CD4-positive, alpha-beta memory T cell (primary cell): ENCODE results near the gene GRM5. TPM values are rescaled to one million over a fixed set of nuclear protein-coding genes. Genes with fewer than 3 reads are reported as not detected.

ENCODE experiments used
- CTCF ChIA-PET: fragments of 350-600 bp; sonication (Branson Sonifier 250); formaldehyde crosslinking; loops from one replicate; lab custom pipeline; 2021; ENCODE audit warnings: inconsistent platforms; ENCODE audit not compliant: partially characterized antibody; lab: Charles Lee
- POLR2A ChIA-PET: fragments of 350-600 bp; sonication (Branson Sonifier 250); formaldehyde crosslinking; loops from one replicate; lab custom pipeline; 2021; ENCODE audit not compliant: partially characterized antibody; lab: Charles Lee
- DNase-seq, 5 donors: peaks; one replicate each; pipeline versions ENCODE4 v3.0.0 to v3.0.0-alpha.2; 2020 to 2022; ENCODE audit warnings: mixed read lengths in 1 of 5
- H3K27ac ChIP-seq: one replicate; pipeline ENCODE4 v1.7.0; 2013; ENCODE audit warnings: low read depth, low read length
- H3K27me3 ChIP-seq: 2 replicates; pipeline ENCODE4 v1.7.0; 2013; ENCODE audit warnings: mild to moderate bottlenecking, low read length, moderate library complexity; ENCODE audit not compliant: insufficient read depth
- H3K36me3 ChIP-seq: 2 replicates; pipeline ENCODE4 v1.7.0; 2013; ENCODE audit warnings: mild to moderate bottlenecking, low read length, moderate library complexity; ENCODE audit not compliant: insufficient read depth
- H3K4me1 ChIP-seq: 2 replicates; pipeline ENCODE4 v1.7.0; 2013; ENCODE audit warnings: mild to moderate bottlenecking, low read length, moderate library complexity; ENCODE audit not compliant: insufficient read depth
- H3K4me3 ChIP-seq, 2 donors: one replicate each; pipeline ENCODE4 v1.7.0; 2013; ENCODE audit warnings: low read length in 2 of 2, mild to moderate bottlenecking in 1 of 2
- H3K9me3 ChIP-seq, 2 donors: one replicate each; pipeline ENCODE4 v1.7.0; 2013; ENCODE audit warnings: low read length in 2 of 2, control low read depth in 1 of 2; ENCODE audit not compliant: control insufficient read depth in 1 of 2
- H3K27ac Mint-ChIP-seq, 7 donors: one replicate each; pipeline ENCODE4 v1.8.0; 2020 to 2021; ENCODE audit warnings: mixed read lengths in 7 of 7, mild to moderate bottlenecking in 6 of 7, inconsistent platforms in 3 of 7, moderate library complexity in 3 of 7
- H3K27me3 Mint-ChIP-seq, 2 donors: one replicate each; pipeline ENCODE4 v1.8.0; 2020 to 2021; ENCODE audit warnings: mixed read lengths in 2 of 2
- H3K36me3 Mint-ChIP-seq, 2 donors: one replicate each; pipeline ENCODE4 v1.8.0; 2020 to 2021; ENCODE audit warnings: mixed read lengths in 2 of 2, inconsistent platforms in 1 of 2, mild to moderate bottlenecking in 1 of 2
- H3K4me1 Mint-ChIP-seq, 4 donors: one replicate each; pipeline ENCODE4 v1.8.0; 2020 to 2021; ENCODE audit warnings: mixed read lengths in 4 of 4, mild to moderate bottlenecking in 1 of 4
- H3K4me3 Mint-ChIP-seq, 8 donors: one replicate each; pipeline ENCODE4 v1.8.0; 2020 to 2021; ENCODE audit warnings: mixed read lengths in 8 of 8, mild to moderate bottlenecking in 7 of 8, moderate library complexity in 6 of 8, inconsistent platforms in 3 of 8
- H3K9me3 Mint-ChIP-seq, 8 donors: one replicate each; pipeline ENCODE4 v1.8.0; 2020 to 2021; ENCODE audit warnings: mixed read lengths in 8 of 8, mild to moderate bottlenecking in 5 of 8, inconsistent platforms in 3 of 8, moderate library complexity in 1 of 8
- intact Hi-C: fragments of 100-400 bp; cut with micrococcal nuclease; formaldehyde crosslinking; loops from one replicate; pipeline ENCODE4 v1.15.1; 2023
- polyA plus RNA-seq, 2 donors: library from polyadenylated mRNA; unstranded; fragments of 300-500 nt; fragmentation: Illumina TruSeq; gene quantifications; one replicate each; pipeline ENCODE4 v1.2.3, GENCODE V29; 2021
- total RNA-seq, 2 experiments: library from RNA; stranded (reverse); gene quantifications; one replicate each; pipeline ENCODE4 v1.2.3, GENCODE V29; 2021

Gene GRM5
- total and polyA plus RNA-seq, 4 experiments from 2014 or later: not detected

GRCh38 chr11:88508759-88509581 is 556.8 kb downstream of the GRM5 start:
- intact Hi-C loops: no loop called here
- H3K9me3 Mint-ChIP-seq: no peaks in the 10 kb centered on the region
- no peak overlapping the region for H3K27ac Mint-ChIP-seq
- H3K4me1 Mint-ChIP-seq: peaks cover 7 to 16% (median 12%) of the 10 kb centered on the region in 4 donors
- Histone ChIP-seq H3K4me3 (peak overlapping the region in 1 of 2 donors; percentile 26), H3K27me3 (peaks cover 32% of the 10 kb centered on the region), H3K9me3 (no peaks in the 10 kb centered on the region), H3K27ac (no peak overlapping the region), H3K36me3 (no peaks in the 10 kb centered on the region), H3K4me1 (peaks cover 12% of the 10 kb centered on the region)
- ChIA-PET POLR2A (no interaction called here), CTCF (no interaction called here)
- peaks cover 36 to 40% of the 10 kb centered on the region in 2 donors for H3K27me3 Mint-ChIP-seq
- peak in 2 of 5 donors; percentile 7 to 13 for DNase-seq
- H3K36me3 Mint-ChIP-seq: no peaks in the 10 kb centered on the region
- H3K4me3 Mint-ChIP-seq: peak overlapping the region; percentile 73 to 82 (median 78)

GRCh38 chr11:88508418-88508758 is 557.4 kb downstream of the GRM5 start:
- intact Hi-C loops: no loop called here
- Histone ChIP-seq H3K4me1 (peaks cover 12% of the 10 kb centered on the region), H3K4me3 (no peak overlapping the region), H3K27ac (no peak overlapping the region), H3K27me3 (peaks cover 32% of the 10 kb centered on the region), H3K36me3 (no peaks in the 10 kb centered on the region), H3K9me3 (no peaks in the 10 kb centered on the region)
- DNase-seq: no peak
- H3K4me1 Mint-ChIP-seq: peaks cover 7 to 16% (median 12%) of the 10 kb centered on the region in 4 donors
- H3K27me3 Mint-ChIP-seq: peaks cover 36 to 40% of the 10 kb centered on the region in 2 donors
- H3K9me3 Mint-ChIP-seq: no peaks in the 10 kb centered on the region
- CTCF ChIA-PET: no interaction called here
- POLR2A ChIA-PET: no interaction called here
- H3K4me3 Mint-ChIP-seq: peak overlapping the region; percentile 44 to 81 (median 74)
- no peak overlapping the region for H3K27ac Mint-ChIP-seq
- no peaks in the 10 kb centered on the region for H3K36me3 Mint-ChIP-seq

GRCh38 chr11:88507771-88508417 is 557.9 kb downstream of the GRM5 start:
- H3K27ac Mint-ChIP-seq: no peak overlapping the region
- intact Hi-C loops: no loop called here
- H3K9me3 Mint-ChIP-seq: no peaks in the 10 kb centered on the region
- ChIA-PET CTCF (no interaction called here), POLR2A (no interaction called here)
- Histone ChIP-seq H3K9me3 (no peaks in the 10 kb centered on the region), H3K4me3 (no peak overlapping the region), H3K36me3 (no peaks in the 10 kb centered on the region), H3K27ac (no peak overlapping the region), H3K27me3 (peaks cover 32% of the 10 kb centered on the region), H3K4me1 (peaks cover 12% of the 10 kb centered on the region)
- H3K4me3 Mint-ChIP-seq: peak overlapping the region in 7 of 8 donors; percentile 44 to 81 (median 75)
- peaks cover 7 to 16% (median 12%) of the 10 kb centered on the region in 4 donors for H3K4me1 Mint-ChIP-seq
- DNase-seq: no peak
- H3K27me3 Mint-ChIP-seq: peaks cover 35 to 38% of the 10 kb centered on the region in 2 donors
- no peaks in the 10 kb centered on the region for H3K36me3 Mint-ChIP-seq

GRCh38 chr11:88501541-88501940 is 564.2 kb downstream of the GRM5 start:
- CTCF ChIA-PET: interaction anchor here (1.2 kb wide), 1 partner anchor 50 kb away, joined by 3 read pairs; no protein-coding TSS in a partner anchor
- H3K4me3 Mint-ChIP-seq: no peak overlapping the region
- H3K27ac ChIP-seq: no peak overlapping the region
- H3K36me3 ChIP-seq: no peaks in the 10 kb centered on the region
- no peak for DNase-seq
- H3K27me3 ChIP-seq: no peaks in the 10 kb centered on the region
- H3K27ac Mint-ChIP-seq: no peak overlapping the region
- H3K9me3 ChIP-seq: no peaks in the 10 kb centered on the region
- H3K9me3 Mint-ChIP-seq: no peaks in the 10 kb centered on the region
- intact Hi-C loops: no loop called here
- H3K36me3 Mint-ChIP-seq: no peaks in the 10 kb centered on the region
- no peak overlapping the region for H3K4me3 ChIP-seq
- H3K27me3 Mint-ChIP-seq: peaks cover 3 to 8% of the 10 kb centered on the region in 2 donors
- POLR2A ChIA-PET: no interaction called here
- no peaks in the 10 kb centered on the region for H3K4me1 Mint-ChIP-seq
- no peaks in the 10 kb centered on the region for H3K4me1 ChIP-seq

GRCh38 chr11:88495836-88496235 is 569.9 kb downstream of the GRM5 start:
- H3K27me3 ChIP-seq: no peaks in the 10 kb centered on the region
- H3K27ac ChIP-seq: no peak overlapping the region
- no peak for DNase-seq
- Mint-ChIP-seq H3K36me3 (no peaks in the 10 kb centered on the region), H3K4me3 (no peak overlapping the region), H3K27ac (no peak overlapping the region), H3K4me1 (no peaks in the 10 kb centered on the region), H3K27me3 (no peaks in the 10 kb centered on the region), H3K9me3 (peaks cover 0 to 2% (median 0%) of the 10 kb centered on the region in 8 donors)
- ChIA-PET POLR2A (no interaction called here), CTCF (interaction anchor here (2.3 kb wide), 1 partner anchor 10 kb away, joined by 10 read pairs; no protein-coding TSS in a partner anchor)
- no peaks in the 10 kb centered on the region for H3K9me3 ChIP-seq
- no peaks in the 10 kb centered on the region for H3K4me1 ChIP-seq
- H3K4me3 ChIP-seq: no peak overlapping the region
- H3K36me3 ChIP-seq: no peaks in the 10 kb centered on the region
- intact Hi-C loops: no loop called here

GRCh38 chr11:88494848-88495247 is 570.9 kb downstream of the GRM5 start:
- Histone ChIP-seq H3K36me3 (no peaks in the 10 kb centered on the region), H3K4me3 (no peak overlapping the region), H3K4me1 (no peaks in the 10 kb centered on the region), H3K9me3 (no peaks in the 10 kb centered on the region), H3K27me3 (no peaks in the 10 kb centered on the region), H3K27ac (no peak overlapping the region)
- H3K27me3 Mint-ChIP-seq: no peaks in the 10 kb centered on the region
- no peaks in the 10 kb centered on the region for H3K36me3 Mint-ChIP-seq
- intact Hi-C loops: no loop called here
- CTCF ChIA-PET: interaction anchor here (1.6 kb wide), 1 partner anchor 13 kb away, joined by 4 read pairs; no protein-coding TSS in a partner anchor
- H3K4me1 Mint-ChIP-seq: no peaks in the 10 kb centered on the region
- H3K27ac Mint-ChIP-seq: peak overlapping the region in 1 of 7 donors; percentile 7
- no peak for DNase-seq
- peaks cover 0 to 2% (median 0%) of the 10 kb centered on the region in 8 donors for H3K9me3 Mint-ChIP-seq
- no peak overlapping the region for H3K4me3 Mint-ChIP-seq
- POLR2A ChIA-PET: interaction anchor here (1.0 kb wide), 1 partner anchor 13 kb away, joined by 3 read pairs; no protein-coding TSS in a partner anchor

GRCh38 chr11:88491674-88492073 is 574.1 kb downstream of the GRM5 start:
- CTCF ChIA-PET: interaction anchor here (1.3 to 1.7 kb wide), 2 partner anchors 10 to 52 kb away, joined by 3 to 6 read pairs; no protein-coding TSS in a partner anchor
- peaks cover 0 to 2% (median 0%) of the 10 kb centered on the region in 8 donors for H3K9me3 Mint-ChIP-seq
- no peak overlapping the region for H3K27ac Mint-ChIP-seq
- H3K4me3 Mint-ChIP-seq: no peak overlapping the region
- H3K27me3 ChIP-seq: no peaks in the 10 kb centered on the region
- no peaks in the 10 kb centered on the region for H3K36me3 Mint-ChIP-seq
- H3K36me3 ChIP-seq: no peaks in the 10 kb centered on the region
- DNase-seq: no peak
- H3K27me3 Mint-ChIP-seq: no peaks in the 10 kb centered on the region
- no peaks in the 10 kb centered on the region for H3K9me3 ChIP-seq
- POLR2A ChIA-PET: no interaction called here
- H3K4me1 ChIP-seq: no peaks in the 10 kb centered on the region
- no peak overlapping the region for H3K4me3 ChIP-seq
- H3K27ac ChIP-seq: no peak overlapping the region
- intact Hi-C loops: no loop called here
- H3K4me1 Mint-ChIP-seq: no peaks in the 10 kb centered on the region
